Right lobe of liver (tissue), 4 donors: ENCODE measurements around the gene PEA15.
A peak's percentile ranks its signal among the peaks of the same experiment; 100 is the strongest.

Source experiments
- CTCF ChIP-seq, 4 donors: fragments of 200-600 bp in 3 of 4; fragments of 450-650 bp in 1 of 4; IDR thresholded peaks; one replicate each; pipeline versions ENCODE4 v1.5.1 to v1.8.0; 2016 to 2022; ENCODE audit warnings: antibody characterized with exemption in 4 of 4, mild to moderate bottlenecking in 2 of 4
- POLR2A ChIP-seq: fragments of 450-650 bp; IDR thresholded peaks from one replicate; pipeline ENCODE4 v1.6.1; 2017; ENCODE audit warnings: antibody characterized with exemption, mild to moderate bottlenecking
- donor health status: DM: no; HTN: no; CAD: no.
- donor health status: DM: no; HTN: no; CAD: no.
- donor health status: DM: no; HTN: yes; CAD: no.

- TF ChIP-seq CTCF (IDR thresholded peaks at IDR 0.05), result peak in 1 of 4 donors; percentile 2
- no peak for TF ChIP-seq POLR2A
Observed at GRCh38 chr1:160238408-160238807, 33.2 kb downstream of the PEA15 start.
